SK-N-MC (cell line): ENCODE measurements around the gene SLC3A2.

ENCODE experiments used
- EZH2 ChIP-seq: fragments of 200-600 bp; sonication (generic); IDR thresholded peaks from one replicate; pipeline ENCODE4 v1.6.1; 2017; ENCODE audit warnings: antibody characterized with exemption
- POLR2AphosphoS5 ChIP-seq: IDR thresholded peaks from 2 replicates; pipeline ENCODE4 v1.6.1; 2012; ENCODE audit warnings: mild to moderate bottlenecking, low read depth, low read length, borderline replicate concordance

- no peak for TF ChIP-seq POLR2AphosphoS5
- no peak for TF ChIP-seq EZH2
Measured at GRCh38 chr11:62889126-62889483, 8.4 kb downstream of the SLC3A2 start.
